Activated naive CD8-positive, alpha-beta T cell treated with anti-CD3 and anti-CD28 coated beads for 36 hours (primary cell): ENCODE results near the gene KRTAP29-1. TPM values are rescaled to one million over a fixed set of nuclear protein-coding genes. Genes with fewer than 3 reads are reported as not detected.

Source experiments
- DNase-seq: peaks from one replicate; pipeline ENCODE4 v3.0.0; 2021
- H3K27ac Mint-ChIP-seq: one replicate; pipeline ENCODE4 v1.8.0; 2022; ENCODE audit warnings: mild to moderate bottlenecking, moderate library complexity, mixed read lengths
- H3K27me3 Mint-ChIP-seq: one replicate; pipeline ENCODE4 v1.8.0; 2022; ENCODE audit warnings: mild to moderate bottlenecking, mixed read lengths
- H3K36me3 Mint-ChIP-seq: one replicate; pipeline ENCODE4 v1.8.0; 2021; ENCODE audit warnings: mild to moderate bottlenecking, mixed read lengths
- H3K4me1 Mint-ChIP-seq: one replicate; pipeline ENCODE4 v1.8.0; 2021; ENCODE audit warnings: mixed read lengths
- H3K4me3 Mint-ChIP-seq: one replicate; pipeline ENCODE4 v1.8.0; 2022; ENCODE audit warnings: mild to moderate bottlenecking, moderate library complexity, mixed read lengths
- H3K9me3 Mint-ChIP-seq: one replicate; pipeline ENCODE4 v1.8.0; 2022; ENCODE audit warnings: mixed read lengths
- total RNA-seq, 2 experiments: library from RNA; stranded (reverse); gene quantifications; one replicate each; pipeline ENCODE4 v1.2.3, GENCODE V29; 2021

The KRTAP29-1 gene
- total RNA-seq, 2 experiments from 2014 or later = not detected

- Mint-ChIP-seq H3K36me3 (no peaks in the 10 kb centered on the region), H3K4me1 (peaks cover 41% of the 10 kb centered on the region), H3K27ac (no peak overlapping the region), H3K4me3 (no peak overlapping the region), H3K27me3 (no peaks in the 10 kb centered on the region), H3K9me3 (no peaks in the 10 kb centered on the region)
- no peak for DNase-seq
Measured at GRCh38 chr17:41334385-41335305, 32.0 kb upstream of the KRTAP29-1 start.

- Mint-ChIP-seq H3K9me3 (no peaks in the 10 kb centered on the region), H3K27me3 (no peaks in the 10 kb centered on the region), H3K27ac (no peak overlapping the region), H3K4me1 (peaks cover 34% of the 10 kb centered on the region), H3K4me3 (no peak overlapping the region), H3K36me3 (no peaks in the 10 kb centered on the region)
- DNase-seq = no peak
Measured at GRCh38 chr17:41333836-41334235, 31.2 kb upstream of the KRTAP29-1 start.

GRCh38 chr17:41333098-41333497, 30.4 kb upstream of the KRTAP29-1 start:
- H3K27me3 Mint-ChIP-seq = no peaks in the 10 kb centered on the region
- no peaks in the 10 kb centered on the region for H3K9me3 Mint-ChIP-seq
- no peak for DNase-seq
- peaks cover 29% of the 10 kb centered on the region for H3K4me1 Mint-ChIP-seq
- no peaks in the 10 kb centered on the region for H3K36me3 Mint-ChIP-seq
- H3K4me3 Mint-ChIP-seq = no peak overlapping the region
- H3K27ac Mint-ChIP-seq = no peak overlapping the region

GRCh38 chr17:41332239-41332638, 29.6 kb upstream of the KRTAP29-1 start:
- Mint-ChIP-seq H3K27ac (no peak overlapping the region), H3K27me3 (no peaks in the 10 kb centered on the region), H3K4me1 (peaks cover 30% of the 10 kb centered on the region), H3K36me3 (no peaks in the 10 kb centered on the region), H3K4me3 (no peak overlapping the region), H3K9me3 (no peaks in the 10 kb centered on the region)
- no peak for DNase-seq

- no peak overlapping the region for H3K27ac Mint-ChIP-seq
- no peak for DNase-seq
- no peaks in the 10 kb centered on the region for H3K36me3 Mint-ChIP-seq
- no peaks in the 10 kb centered on the region for H3K9me3 Mint-ChIP-seq
- H3K27me3 Mint-ChIP-seq = no peaks in the 10 kb centered on the region
- H3K4me3 Mint-ChIP-seq = no peak overlapping the region
- H3K4me1 Mint-ChIP-seq = peaks cover 36% of the 10 kb centered on the region
Measured at GRCh38 chr17:41331606-41332005, 29.0 kb upstream of the KRTAP29-1 start.

GRCh38 chr17:41329279-41329948, 26.8 kb upstream of the KRTAP29-1 start:
- H3K27ac Mint-ChIP-seq = no peak overlapping the region
- H3K27me3 Mint-ChIP-seq = no peaks in the 10 kb centered on the region
- no peak overlapping the region for H3K4me3 Mint-ChIP-seq
- no peaks in the 10 kb centered on the region for H3K36me3 Mint-ChIP-seq
- H3K9me3 Mint-ChIP-seq = no peaks in the 10 kb centered on the region
- H3K4me1 Mint-ChIP-seq = peaks cover 29% of the 10 kb centered on the region
- DNase-seq = no peak

- no peaks in the 10 kb centered on the region for H3K9me3 Mint-ChIP-seq
- no peak overlapping the region for H3K27ac Mint-ChIP-seq
- H3K27me3 Mint-ChIP-seq = no peaks in the 10 kb centered on the region
- H3K36me3 Mint-ChIP-seq = no peaks in the 10 kb centered on the region
- H3K4me3 Mint-ChIP-seq = no peak overlapping the region
- peaks cover 25% of the 10 kb centered on the region for H3K4me1 Mint-ChIP-seq
- no peak for DNase-seq
Measured at GRCh38 chr17:41328207-41328606, 25.6 kb upstream of the KRTAP29-1 start.

- Mint-ChIP-seq H3K9me3 (no peaks in the 10 kb centered on the region), H3K27ac (no peak overlapping the region), H3K27me3 (no peaks in the 10 kb centered on the region), H3K4me1 (peaks cover 25% of the 10 kb centered on the region), H3K4me3 (no peak overlapping the region), H3K36me3 (no peaks in the 10 kb centered on the region)
- DNase-seq = no peak
Measured at GRCh38 chr17:41327411-41328120, 24.9 kb upstream of the KRTAP29-1 start.

- no peaks in the 10 kb centered on the region for H3K36me3 Mint-ChIP-seq
- peaks cover 27% of the 10 kb centered on the region for H3K4me1 Mint-ChIP-seq
- no peak for DNase-seq
- H3K27me3 Mint-ChIP-seq = no peaks in the 10 kb centered on the region
- H3K9me3 Mint-ChIP-seq = no peaks in the 10 kb centered on the region
- no peak overlapping the region for H3K27ac Mint-ChIP-seq
- no peak overlapping the region for H3K4me3 Mint-ChIP-seq
Measured at GRCh38 chr17:41326173-41327145, 23.8 kb upstream of the KRTAP29-1 start.

- Mint-ChIP-seq H3K4me3 (no peak overlapping the region), H3K4me1 (peaks cover 27% of the 10 kb centered on the region), H3K36me3 (no peaks in the 10 kb centered on the region), H3K27me3 (no peaks in the 10 kb centered on the region), H3K9me3 (peaks cover 3% of the 10 kb centered on the region), H3K27ac (no peak overlapping the region)
- no peak for DNase-seq
Measured at GRCh38 chr17:41325611-41326010, 23.0 kb upstream of the KRTAP29-1 start.

GRCh38 chr17:41325126-41325525, 22.5 kb upstream of the KRTAP29-1 start:
- DNase-seq = no peak
- Mint-ChIP-seq H3K27me3 (no peaks in the 10 kb centered on the region), H3K4me1 (peaks cover 27% of the 10 kb centered on the region), H3K9me3 (peaks cover 6% of the 10 kb centered on the region), H3K4me3 (no peak overlapping the region), H3K27ac (no peak overlapping the region), H3K36me3 (peaks cover 1% of the 10 kb centered on the region)

- Mint-ChIP-seq H3K27ac (no peak overlapping the region), H3K27me3 (no peaks in the 10 kb centered on the region), H3K4me3 (no peak overlapping the region), H3K9me3 (peaks cover 12% of the 10 kb centered on the region), H3K4me1 (peaks cover 24% of the 10 kb centered on the region), H3K36me3 (peaks cover 8% of the 10 kb centered on the region)
- no peak for DNase-seq
Measured at GRCh38 chr17:41324180-41325075, 21.8 kb upstream of the KRTAP29-1 start.
